ENCODE results near the gene SETD9. TPM values are rescaled to one million over a fixed set of nuclear protein-coding genes. Genes with fewer than 3 reads are reported as not detected.

The SETD9 gene
- total and polyA plus RNA-seq, 2 of the 13 experiments (the other 11 are each of a cell fraction or from before 2014, with no cell fraction given), result 4.8 to 17.8 TPM

- 0 out of 2 replicates have a peak, but pooled peaks have one; percentile 0 for TF ChIP-seq PBX3 (CRISPR knock-in tag; IDR thresholded peaks at IDR 0.05; ENCODE audit: borderline replicate concordance)
- TF ChIP-seq ZNF737 (CRISPR knock-in tag; IDR thresholded peaks at IDR 0.05; ENCODE audit: borderline replicate concordance), result peak; percentile 38; the same call in 1 of the 2 replicates
- TF ChIP-seq TRIM24 (CRISPR knock-in tag; IDR thresholded peaks at IDR 0.05), result no peak
- TF ChIP-seq ZBTB7B (CRISPR knock-in tag; IDR thresholded peaks at IDR 0.05), result no peak
- TF ChIP-seq, protein P1, sequence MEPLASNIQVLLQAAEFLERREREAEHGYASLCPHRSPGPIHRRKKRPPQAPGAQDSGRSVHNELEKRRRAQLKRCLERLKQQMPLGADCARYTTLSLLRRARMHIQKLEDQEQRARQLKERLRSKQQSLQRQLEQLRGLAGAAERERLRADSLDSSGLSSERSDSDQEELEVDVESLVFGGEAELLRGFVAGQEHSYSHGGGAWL (CRISPR knock-in tag; IDR thresholded peaks at IDR 0.05), result peak; percentile 58
- peak; percentile 24; the same call in 1 of the 2 replicates for TF ChIP-seq CHCHD3 (CRISPR knock-in tag; IDR thresholded peaks at IDR 0.05)
- no peak for TF ChIP-seq ZNF781 (CRISPR knock-in tag; IDR thresholded peaks at IDR 0.05; ENCODE audit: borderline replicate concordance, not compliant biosample characterization)
- TF ChIP-seq HOXA5 (CRISPR knock-in tag; IDR thresholded peaks at IDR 0.05), result peak; percentile 52; the same call in 1 of the 2 replicates
- TF ChIP-seq KDM2A (CRISPR knock-in tag; IDR thresholded peaks at IDR 0.05; ENCODE audit: borderline replicate concordance, low read depth), result peak; percentile 31; the same call in 1 of the 2 replicates
- peak in 1 of 2 experiments; percentile 71; a peak in 2 of 4 replicates for TF ChIP-seq KLF16 (CRISPR knock-in tag; IDR thresholded peaks at IDR 0.05)
- TF ChIP-seq SIN3A (IDR thresholded peaks at IDR 0.05; ENCODE audit: borderline replicate concordance, low read depth, low read length), result peak; percentile 79; the same call in 1 of the 2 replicates
- TF ChIP-seq, protein P2, sequence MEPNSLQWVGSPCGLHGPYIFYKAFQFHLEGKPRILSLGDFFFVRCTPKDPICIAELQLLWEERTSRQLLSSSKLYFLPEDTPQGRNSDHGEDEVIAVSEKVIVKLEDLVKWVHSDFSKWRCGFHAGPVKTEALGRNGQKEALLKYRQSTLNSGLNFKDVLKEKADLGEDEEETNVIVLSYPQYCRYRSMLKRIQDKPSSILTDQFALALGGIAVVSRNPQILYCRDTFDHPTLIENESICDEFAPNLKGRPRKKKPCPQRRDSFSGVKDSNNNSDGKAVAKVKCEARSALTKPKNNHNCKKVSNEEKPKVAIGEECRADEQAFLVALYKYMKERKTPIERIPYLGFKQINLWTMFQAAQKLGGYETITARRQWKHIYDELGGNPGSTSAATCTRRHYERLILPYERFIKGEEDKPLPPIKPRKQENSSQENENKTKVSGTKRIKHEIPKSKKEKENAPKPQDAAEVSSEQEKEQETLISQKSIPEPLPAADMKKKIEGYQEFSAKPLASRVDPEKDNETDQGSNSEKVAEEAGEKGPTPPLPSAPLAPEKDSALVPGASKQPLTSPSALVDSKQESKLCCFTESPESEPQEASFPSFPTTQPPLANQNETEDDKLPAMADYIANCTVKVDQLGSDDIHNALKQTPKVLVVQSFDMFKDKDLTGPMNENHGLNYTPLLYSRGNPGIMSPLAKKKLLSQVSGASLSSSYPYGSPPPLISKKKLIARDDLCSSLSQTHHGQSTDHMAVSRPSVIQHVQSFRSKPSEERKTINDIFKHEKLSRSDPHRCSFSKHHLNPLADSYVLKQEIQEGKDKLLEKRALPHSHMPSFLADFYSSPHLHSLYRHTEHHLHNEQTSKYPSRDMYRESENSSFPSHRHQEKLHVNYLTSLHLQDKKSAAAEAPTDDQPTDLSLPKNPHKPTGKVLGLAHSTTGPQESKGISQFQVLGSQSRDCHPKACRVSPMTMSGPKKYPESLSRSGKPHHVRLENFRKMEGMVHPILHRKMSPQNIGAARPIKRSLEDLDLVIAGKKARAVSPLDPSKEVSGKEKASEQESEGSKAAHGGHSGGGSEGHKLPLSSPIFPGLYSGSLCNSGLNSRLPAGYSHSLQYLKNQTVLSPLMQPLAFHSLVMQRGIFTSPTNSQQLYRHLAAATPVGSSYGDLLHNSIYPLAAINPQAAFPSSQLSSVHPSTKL (CRISPR knock-in tag; IDR thresholded peaks at IDR 0.05), result peak; percentile 18; the same call in 1 of the 2 replicates
- peak; percentile 71; the same call in 1 of the 2 replicates for TF ChIP-seq ZFP36L1 (CRISPR knock-in tag; IDR thresholded peaks at IDR 0.05)
- no peak for TF ChIP-seq MLLT10 (CRISPR knock-in tag; IDR thresholded peaks at IDR 0.05)
- no peak for TF ChIP-seq PAF1 (CRISPR knock-in tag; IDR thresholded peaks at IDR 0.05)
- TF ChIP-seq ZNF556 (CRISPR knock-in tag; IDR thresholded peaks at IDR 0.05; ENCODE audit: borderline replicate concordance), result peak; percentile 63; the same call in 1 of the 2 replicates
- TF ChIP-seq TMF1 (CRISPR knock-in tag; IDR thresholded peaks at IDR 0.05; ENCODE audit: low read depth), result no peak
- TF ChIP-seq SAFB2 (CRISPR knock-in tag; IDR thresholded peaks at IDR 0.05; ENCODE audit: borderline replicate concordance, low read depth), result peak; percentile 56; the same call in 1 of the 2 replicates
- TF ChIP-seq ZSCAN30 (CRISPR knock-in tag; IDR thresholded peaks at IDR 0.05), result no peak
- TF ChIP-seq SAP130 (CRISPR knock-in tag; IDR thresholded peaks at IDR 0.05; ENCODE audit: low read depth), result peak; percentile 71
- peak; percentile 64; the same call in 1 of the 2 replicates for TF ChIP-seq ZNF225 (CRISPR knock-in tag; IDR thresholded peaks at IDR 0.05)
- peak; percentile 46; the same call in 1 of the 2 replicates for TF ChIP-seq ESRRA (CRISPR knock-in tag; IDR thresholded peaks at IDR 0.05; ENCODE audit: low read depth)
- peak; percentile 23; the same call in 1 of the 2 replicates for TF ChIP-seq CREM (IDR thresholded peaks at IDR 0.05)
- TF ChIP-seq CREM (CRISPR knock-in tag; IDR thresholded peaks at IDR 0.05), result no peak
- peak; percentile 67 for TF ChIP-seq ZMYM4 (CRISPR knock-in tag; IDR thresholded peaks at IDR 0.05)
These were observed at the start of gene SETD9 (continued) for GRCh38 chr5:56909294-56910209.

Data from HepG2 (cell line).